Activated naive CD4-positive, alpha-beta T cell treated with Interleukin-2 at 50 U/mL for 16 hours (primary cell): ENCODE results near the gene PDZRN3.
"Not testable (repeated sequence)": the region's sequence is repeated elsewhere in the genome, so short reads cannot be mapped to it uniquely, and the experiment has no call there.

Source experiments
- DNase-seq: peaks from one replicate; pipeline ENCODE4 v3.0.0-alpha.2; 2020

PDZRN3 gene

DNA sequence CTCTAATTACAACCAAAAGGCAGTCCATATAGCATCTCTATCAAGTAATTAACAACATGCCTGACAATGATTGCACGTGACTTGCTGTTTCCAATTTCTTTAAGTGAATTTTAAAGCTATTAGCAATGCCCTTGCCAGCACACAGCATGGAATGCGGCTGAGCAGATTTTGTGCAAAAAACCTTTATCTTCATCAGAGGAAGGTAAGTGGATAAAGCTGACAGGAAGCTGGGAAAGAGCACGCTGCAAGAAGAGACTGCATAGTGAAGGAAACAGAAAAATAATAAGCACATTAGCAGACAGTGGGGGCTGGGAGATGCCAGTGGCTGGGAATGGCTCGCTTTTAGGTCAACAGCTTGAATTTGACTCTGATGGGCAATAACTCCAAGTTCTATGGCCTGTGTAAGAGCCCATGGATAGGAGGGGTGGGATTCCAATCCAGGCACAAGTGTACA, 138.8 kb downstream of the PDZRN3 start:
- no peak for DNase-seq

DNA sequence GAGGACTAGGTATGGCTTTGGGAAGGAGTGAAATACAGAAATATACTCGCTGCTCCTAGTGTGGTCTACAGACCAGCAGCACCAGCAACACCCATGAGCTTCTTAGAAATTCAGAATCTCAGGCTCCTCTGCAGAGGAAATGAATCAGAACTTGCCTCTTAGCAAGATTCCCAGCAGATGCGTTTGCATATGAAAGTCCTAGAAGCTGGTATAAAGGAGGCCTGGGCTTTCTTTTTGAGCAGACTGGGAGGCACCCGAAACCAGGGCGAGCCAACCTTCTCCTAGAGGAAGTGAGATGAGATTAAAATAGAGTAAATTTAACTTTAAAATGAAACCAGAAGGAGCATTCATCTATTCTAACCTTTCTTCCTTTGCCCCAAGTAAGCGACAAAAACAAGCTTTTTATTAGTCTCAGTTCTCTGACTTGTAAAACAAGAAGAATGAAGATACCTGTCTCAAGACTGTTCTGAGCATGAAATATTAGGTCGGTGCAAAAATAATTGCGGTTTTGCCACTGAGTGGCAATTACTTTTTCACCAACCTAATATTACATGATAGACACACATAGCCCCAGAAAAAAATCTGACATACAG, 140.0 kb downstream of the PDZRN3 start:
- no peak for DNase-seq

DNA sequence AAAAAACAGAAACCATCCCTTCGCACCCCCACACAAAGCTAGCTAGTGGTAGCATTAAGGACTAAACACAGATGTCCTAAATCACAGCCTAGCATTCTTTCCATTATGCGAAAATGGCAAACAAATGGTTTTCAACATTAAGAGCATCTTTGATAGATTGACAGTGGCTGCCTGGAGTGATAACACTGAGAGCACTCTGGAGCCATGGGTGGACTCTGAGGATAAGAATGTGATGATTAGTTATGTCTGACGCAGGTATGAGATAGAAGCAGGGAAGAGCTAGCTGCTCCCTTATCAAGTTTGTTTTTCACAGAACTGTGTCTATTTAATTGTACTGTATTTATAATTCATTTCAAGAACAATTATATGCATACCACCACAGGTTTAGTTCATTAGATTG, 142.9 kb downstream of the PDZRN3 start:
- no peak for DNase-seq

DNA sequence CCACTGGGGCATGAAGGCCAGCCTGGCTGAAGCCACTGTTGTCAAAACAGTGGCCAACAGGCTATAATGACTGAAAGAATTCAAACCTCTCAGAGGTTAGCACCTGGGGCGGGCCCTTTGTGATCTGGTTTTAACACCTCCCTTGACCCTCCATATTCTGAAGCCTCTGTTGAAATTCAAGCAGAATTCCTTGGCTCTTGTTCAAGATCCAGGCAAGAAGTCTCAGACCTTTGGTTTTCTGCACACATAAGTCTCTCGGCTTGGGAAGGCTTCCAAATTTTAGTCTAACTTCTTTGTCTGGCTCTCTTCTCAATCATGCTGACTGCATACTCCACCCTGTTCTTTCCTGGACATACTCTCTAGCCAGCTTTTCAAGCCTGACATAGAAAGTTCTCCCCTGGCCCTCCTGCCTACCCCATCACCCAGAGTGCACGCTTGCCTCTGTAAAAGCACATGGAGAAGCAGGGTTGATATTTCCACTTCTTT, 144.5 kb downstream of the PDZRN3 start:
- DNase-seq = no peak

DNA sequence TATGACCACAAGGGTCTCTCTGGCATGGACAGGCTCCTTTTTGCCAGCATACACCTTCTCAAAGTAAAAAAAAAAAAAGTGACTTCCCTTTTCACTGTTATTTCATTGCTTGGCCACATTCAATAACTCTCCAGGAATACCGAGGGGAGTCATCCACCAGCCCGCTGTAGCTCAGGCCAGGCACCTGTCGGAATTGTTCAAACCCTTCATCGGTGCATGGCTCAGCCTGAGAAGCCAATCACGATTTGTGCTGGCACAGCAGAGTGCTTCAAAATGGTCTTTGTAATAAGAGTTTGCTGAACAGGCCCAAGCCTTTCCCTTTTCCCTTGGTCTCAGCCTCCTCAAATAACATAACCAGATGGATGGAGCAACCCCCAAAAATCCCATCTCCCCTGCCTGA, 145.4 kb downstream of the PDZRN3 start:
- no peak for DNase-seq

DNA sequence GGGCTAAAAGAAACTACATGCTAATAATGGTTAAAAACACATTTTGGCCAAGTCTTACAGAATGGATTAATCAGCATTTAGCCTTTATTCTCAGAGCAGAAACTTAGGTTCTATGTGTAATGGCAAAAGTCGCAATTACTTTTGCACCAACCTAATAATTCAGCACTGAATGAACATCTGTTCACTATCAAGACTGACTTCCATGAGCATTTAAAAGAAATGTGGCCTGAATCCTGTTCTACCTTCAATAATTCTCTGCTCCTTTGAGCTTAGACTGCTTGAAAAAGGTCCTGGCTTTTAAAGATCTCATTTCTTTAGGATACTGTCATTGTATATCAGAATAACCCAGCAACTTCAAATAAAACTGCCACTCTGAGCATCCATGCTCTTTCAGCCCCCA, 145.9 kb downstream of the PDZRN3 start:
- DNase-seq = no peak

DNA sequence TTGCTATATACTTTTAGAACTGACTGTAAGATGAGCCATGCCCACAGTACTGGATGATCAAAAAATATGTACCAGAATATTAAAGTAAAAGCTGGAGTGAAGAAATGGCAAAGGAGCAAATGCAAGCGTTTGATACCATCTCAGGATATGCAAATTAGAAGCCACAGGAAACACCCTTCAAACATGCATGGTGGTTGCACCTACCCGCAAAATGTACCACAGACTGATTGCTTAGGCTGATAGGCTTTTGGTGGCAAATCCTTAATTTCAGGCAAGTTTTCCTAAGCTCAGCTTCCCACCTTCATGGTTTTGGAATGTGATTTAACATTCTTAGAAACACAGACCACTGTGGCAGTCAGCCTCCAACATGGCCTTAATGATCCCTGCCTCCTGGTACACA, 149.0 kb downstream of the PDZRN3 start:
- DNase-seq = no peak

DNA sequence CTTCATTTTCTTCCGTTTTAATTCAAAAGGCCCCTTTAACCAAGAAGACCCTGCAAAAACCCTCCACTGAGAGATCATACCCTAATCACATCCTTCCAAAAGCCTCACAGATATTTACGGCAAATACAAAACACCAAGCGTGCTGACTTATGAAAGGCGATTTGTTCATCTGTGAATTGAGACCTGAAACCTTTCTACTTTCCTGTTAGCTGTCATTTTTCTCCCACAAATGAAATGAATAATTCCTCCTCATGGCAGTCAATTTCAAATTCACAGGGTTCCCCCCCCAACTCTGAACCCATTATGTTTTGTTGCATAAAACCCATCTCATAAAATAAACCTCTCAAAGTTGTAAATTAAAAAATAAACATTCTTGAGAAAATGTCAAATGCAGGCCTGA, 149.6 kb downstream of the PDZRN3 start:
- no peak for DNase-seq

DNA sequence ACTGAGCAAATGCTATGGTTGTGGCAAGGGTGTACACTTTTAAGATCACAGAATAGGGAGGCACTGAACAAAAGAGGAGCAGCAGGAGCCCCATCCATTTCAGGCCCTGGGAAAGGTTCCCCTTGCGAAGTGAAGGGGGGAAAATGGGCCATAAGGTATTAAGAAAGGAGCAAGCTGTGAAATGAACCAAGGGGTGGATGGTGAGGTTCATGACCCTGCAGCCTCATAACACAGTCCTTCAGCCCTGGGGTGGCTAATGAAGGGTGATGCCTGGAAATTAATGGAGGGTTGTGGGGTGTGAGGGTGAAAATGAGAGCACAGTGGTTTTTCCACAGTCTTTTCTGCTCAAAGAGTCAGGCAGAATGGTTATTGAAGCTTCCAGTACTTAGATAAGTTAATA, 150.1 kb downstream of the PDZRN3 start:
- no peak for DNase-seq

DNA sequence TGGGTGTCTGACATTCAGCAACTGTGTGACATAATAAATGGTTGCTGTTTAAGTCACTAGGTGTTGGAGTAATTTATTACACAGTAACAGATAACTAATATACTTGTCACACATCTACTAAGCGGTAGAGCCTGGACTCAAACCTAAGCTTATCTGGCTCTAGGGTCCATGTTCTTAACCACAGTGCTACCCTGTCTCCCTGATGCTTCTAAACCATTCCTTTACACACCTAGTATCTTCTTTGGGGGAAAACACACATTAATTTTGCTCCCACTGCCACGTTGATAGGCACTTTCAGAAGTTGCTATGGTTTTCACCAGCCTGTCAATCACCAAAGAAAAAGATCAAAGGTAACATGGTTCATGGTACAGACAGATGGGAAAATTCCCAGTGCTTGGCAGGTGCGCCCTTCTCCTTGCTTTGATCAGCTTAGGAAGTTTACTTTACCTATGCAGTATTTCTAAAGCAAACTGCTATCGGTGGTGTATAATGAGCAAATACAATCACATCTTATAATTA, 150.8 kb downstream of the PDZRN3 start:
- DNase-seq = no peak

DNA sequence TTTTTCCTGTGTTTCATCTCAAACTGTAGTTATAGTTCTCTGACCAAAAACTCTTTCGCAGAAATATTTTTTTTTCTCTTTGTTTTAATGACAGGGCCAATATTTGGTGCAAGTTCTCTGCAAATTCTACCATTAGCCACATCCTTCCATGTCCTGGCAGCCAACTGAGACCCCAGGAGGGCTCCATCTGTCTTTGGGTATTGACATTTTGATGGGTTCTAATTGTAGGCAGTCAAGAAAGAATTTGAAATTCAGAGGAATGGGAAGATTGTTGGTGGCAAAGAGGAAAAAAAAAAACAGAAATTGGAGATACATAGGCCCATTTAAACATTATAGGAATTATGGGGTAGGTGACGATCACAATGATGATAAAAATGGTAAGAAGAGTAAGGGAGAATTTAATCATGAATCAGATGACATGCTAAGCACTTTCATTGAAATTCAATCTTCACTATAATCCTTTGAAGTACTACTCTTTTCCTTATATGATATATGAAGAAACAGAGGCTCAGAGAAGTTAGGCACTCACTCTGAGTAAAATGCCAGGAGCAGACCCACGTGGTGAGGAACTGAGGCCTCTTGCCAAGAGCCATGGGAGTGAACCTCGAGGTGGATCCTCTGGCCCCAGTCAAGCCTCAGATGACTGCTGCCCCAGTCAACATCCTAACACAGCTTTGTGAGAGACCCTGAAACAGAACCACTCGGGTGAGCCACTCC, 151.4 kb downstream of the PDZRN3 start:
- DNase-seq = no peak

DNA sequence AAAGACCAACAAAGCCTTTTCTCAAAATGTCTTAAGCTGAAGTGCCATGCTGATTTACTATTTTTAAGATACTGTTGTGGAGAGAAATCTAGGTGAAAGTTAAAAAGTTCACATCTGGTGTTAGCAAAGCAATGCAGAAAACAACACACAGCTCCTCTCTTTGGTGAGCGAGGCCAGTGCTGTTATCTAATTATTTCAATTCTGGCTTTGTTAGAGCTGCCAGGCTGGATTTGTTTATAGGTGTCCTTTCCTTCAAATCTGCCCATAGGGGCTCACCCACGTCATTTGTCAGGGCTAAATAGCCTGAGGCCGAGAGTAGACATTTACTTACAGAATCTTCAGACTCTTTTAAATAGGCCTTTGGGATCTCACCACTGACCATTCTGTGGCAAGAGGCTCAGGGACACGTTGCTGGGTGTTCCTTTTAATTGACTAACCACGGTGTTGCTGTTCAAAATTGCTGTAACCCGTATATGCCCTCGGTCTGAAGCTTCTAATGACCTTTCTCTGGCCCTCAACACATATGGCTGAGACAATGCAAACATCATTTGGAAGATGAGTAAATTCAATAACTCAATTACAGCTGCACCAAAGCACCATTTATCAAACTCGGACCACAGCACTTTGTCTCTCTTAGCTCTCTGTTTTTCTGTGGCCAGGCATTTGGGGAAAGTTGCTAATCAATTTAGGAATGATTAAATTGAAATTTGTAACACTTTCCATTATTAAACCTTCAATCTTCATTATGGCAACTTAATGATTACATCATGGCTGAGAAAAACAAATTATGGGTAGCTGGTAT, 152.6 kb downstream of the PDZRN3 start:
- no peak for DNase-seq

DNA sequence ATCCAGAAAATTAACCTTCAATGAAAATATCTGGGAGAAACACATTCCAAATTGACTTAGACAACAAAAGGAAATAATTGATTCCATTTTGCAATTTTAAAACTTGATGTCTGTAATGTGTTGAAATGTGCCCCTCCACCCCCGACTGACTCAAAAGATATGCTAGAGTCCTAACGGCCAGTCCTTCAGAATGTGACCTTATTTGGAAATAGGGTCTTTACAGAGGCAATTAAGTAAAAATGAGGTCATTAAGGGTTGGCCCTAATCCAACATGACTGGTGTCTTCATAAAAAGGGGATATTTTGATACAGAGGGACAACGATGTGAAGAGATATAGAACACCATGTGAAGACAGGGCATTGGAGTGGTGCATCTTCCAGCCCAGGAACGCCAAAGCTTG, 153.9 kb downstream of the PDZRN3 start:
- no peak for DNase-seq

DNA sequence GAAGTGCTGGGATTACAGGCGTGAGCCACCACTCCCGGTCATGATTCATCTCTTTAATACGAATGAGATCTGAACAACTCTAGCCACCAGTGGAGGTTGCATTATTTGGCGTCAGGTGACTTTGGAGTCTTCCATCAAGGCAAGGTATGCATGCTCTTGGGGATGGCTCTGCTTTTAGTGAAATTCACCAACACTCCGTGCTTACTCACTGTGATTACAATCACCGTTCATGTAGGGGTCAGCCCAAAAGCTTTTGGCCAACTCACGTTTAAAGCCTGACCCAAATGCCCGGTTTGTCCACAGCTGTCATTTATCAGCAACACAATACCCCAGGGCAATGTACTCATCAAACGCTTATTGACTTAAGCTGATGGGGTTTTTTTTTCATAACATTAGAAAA, 155.4 kb downstream of the PDZRN3 start:
- no peak for DNase-seq

DNA sequence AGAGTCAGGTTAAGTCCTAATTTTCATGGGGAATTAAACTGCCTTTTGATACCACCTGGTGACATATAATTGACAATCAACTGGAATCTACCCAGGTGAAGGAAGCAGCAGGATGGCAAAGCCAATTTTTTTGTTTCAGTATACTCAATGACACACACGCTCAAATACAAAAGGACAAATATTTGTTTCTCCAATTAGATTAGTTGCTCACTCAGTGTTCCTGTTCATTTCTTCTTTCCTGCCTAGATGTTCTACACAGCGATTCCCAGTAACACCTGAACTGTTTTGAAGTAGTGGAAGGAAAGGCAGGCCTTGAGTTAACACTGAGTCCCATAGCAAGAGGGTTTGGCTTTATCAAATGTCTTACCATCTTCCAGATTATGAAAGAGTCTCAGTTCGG, 157.5 kb downstream of the PDZRN3 start:
- DNase-seq = no peak

DNA sequence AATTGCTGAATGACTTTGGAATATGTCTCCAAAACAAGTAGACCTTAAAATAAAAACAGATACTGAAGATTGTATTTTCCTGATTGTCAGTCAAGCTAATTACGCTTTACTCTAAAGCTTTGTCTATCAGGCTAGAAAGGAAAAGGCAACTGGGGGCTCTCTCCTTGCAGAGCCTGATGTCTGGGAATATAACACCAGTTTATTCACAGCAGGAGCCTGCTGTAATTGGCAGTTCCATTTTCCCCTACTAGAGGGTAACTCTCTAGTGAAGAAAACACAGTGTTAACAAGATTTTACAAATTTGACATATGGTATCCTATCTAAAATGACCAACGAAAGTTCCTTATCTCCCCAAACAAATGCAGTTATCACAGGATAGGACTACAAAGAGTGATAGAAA, 158.8 kb downstream of the PDZRN3 start:
- no peak for DNase-seq

DNA sequence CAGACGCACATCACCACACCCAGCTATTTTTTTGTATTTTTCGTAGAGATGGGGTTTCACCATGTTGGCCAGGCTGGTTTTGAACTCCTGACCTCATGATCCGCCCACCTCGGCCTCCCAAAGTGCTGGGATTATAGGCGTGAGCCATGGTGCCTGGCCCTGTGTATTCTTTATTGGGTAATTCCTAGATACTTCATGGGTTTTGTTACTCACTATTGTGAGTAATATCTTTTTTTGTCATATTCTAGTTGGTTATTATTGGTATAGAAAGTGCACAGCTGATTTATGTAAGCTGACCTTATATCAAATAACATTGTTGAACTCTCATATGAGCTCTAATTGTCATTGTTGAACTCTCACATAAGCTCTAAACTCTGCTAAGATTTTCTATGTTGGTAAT, 160.6 kb downstream of the PDZRN3 start:
- DNase-seq = not testable (repeated sequence)

DNA sequence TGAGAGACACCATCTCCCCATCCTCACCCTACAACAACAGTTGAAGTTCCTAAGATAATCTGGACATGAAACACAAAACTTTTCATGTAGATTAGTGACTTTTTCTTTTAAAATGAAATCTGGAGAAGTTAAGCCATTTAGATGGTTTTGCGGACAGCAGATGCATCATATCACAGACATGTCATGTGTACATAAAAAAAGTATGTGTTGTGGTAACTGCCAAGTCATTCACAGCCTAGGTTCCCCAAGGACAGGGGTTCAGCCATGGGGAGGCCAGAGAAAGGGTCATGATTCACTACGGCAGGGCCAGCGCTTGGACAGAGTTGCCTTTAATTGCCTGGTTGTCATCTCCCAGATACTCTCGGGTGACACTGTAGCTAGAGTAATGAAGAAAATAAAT, 163.2 kb downstream of the PDZRN3 start:
- DNase-seq = no peak

DNA sequence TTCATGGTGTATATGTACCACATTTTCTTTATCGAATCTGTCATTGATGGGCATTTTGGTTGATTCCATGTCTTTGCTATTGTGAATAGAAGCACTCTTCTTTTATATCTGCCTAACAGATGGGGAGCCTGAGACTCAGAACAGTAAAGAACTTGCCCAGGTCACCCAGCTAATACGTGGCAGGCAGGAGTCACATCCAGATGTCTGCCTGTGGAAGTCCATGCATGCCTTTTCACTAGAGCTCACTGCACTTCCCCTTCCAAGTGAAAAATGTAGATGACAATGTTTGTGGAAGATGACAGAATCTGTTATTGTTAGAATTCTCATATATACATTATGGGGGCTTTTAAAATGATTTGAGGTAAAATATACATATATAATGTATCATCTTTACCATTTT, 165.0 kb downstream of the PDZRN3 start:
- no peak for DNase-seq

DNA sequence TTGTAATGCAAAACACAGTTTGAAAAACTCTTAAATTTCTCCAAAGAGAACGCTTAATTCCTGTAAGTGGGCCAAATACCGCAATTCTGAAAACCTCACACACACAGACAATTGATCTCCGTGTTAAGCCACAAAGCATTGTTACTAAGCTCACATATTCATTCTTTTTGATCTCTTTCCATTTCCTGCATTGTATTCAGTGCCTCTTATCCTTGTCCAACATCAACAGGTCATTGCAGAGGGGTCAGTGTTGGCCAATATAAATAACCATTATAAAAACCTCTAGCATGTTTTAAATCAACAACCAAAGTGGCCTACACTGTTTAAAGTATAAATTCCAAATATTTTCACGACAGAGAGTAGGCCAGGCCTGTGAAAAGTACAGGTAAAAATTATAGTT, 171.1 kb downstream of the PDZRN3 start:
- DNase-seq = no peak

DNA sequence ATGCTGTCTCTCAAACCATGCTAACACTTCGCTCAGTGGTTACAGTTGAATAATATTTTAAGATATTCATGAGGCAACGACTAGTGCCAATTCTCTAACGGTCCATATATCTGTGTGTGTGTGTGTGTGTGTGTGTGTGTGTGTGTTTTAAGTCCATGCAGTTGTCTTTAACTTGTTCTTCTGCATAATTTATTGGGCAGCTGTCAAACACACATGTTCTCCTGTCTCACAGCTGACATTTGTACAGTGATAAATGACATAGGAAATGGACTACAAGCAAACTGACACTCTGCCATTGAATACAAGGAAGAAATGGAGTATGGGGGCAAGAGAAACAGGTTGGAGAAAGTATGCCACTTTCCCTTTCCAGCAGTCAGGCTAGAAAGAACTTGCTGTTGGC, 172.0 kb downstream of the PDZRN3 start:
- no peak for DNase-seq

DNA sequence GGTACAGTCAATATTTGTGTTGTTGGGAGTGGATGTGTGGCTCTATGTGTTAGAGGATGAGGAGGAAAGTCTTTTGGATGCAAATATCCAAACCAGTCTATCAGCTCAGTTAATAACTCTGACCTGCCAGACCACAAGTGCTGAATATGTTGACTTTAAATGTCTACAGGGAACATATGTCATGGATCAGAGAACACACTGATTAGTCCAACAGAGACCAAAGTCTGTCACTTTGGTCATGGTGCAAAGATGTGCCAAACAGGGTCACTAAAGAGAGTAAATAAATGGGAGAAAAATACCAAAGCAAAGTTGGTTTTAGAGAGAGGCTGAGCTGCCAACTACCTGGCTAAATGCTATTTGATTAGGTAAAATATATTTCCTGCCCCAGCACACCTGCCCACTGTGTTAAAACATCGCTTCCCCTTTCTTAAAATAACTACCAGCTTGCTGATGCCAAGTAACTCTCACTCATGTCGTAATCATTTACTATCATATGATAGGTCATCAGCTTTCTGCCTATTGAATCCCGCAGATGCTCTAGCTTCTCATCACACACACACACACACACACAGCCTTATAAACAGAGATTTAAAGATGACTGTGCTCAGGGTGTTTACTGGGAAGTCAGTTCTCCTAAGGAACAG, 173.3 kb downstream of the PDZRN3 start:
- DNase-seq = no peak

DNA sequence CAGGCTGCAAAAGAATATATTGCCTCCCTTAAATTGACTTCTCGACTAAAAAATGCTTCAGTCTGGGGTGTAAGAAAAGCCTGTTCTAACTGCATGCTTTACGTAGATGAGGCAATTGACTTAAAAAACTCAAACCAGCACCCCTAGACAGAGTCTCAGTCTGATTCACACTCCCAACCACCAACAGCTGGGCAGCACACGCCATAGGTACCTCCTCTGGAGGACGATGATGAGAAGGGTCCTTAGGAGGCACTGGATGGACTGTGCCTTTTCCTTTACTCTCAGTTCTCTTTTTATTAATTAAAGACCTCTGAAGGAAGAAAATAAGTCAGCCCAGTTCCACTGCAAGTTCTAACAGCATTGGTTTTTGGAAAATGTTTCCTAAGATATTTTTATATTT, 175.0 kb downstream of the PDZRN3 start:
- DNase-seq = no peak
